HG03103 (cell line): ENCODE results near the gene RGS3.

ENCODE experiments used
- ATAC-seq: cut with Tn5 transposase; IDR thresholded peaks from one replicate; pipeline ENCODE4 v1.9.1; 2021; ENCODE audit warnings: low read depth; ENCODE audit not compliant: unreplicated experiment

The RGS3 gene

GRCh38 chr9:113568571-113569321 is 105.2 kb downstream of the RGS3 start:
- no peak for ATAC-seq

- ATAC-seq, result no peak
Measured at GRCh38 chr9:113569472-113570060, 106.0 kb downstream of the RGS3 start.

GRCh38 chr9:113570106-113570505 is 106.6 kb downstream of the RGS3 start:
- ATAC-seq, result no peak

- ATAC-seq, result no peak
Measured at GRCh38 chr9:113570749-113571711, 107.5 kb downstream of the RGS3 start.

- ATAC-seq, result no peak
Measured at GRCh38 chr9:113572076-113572861, 108.7 kb downstream of the RGS3 start.

GRCh38 chr9:113573046-113573958 is 109.8 kb downstream of the RGS3 start:
- no peak for ATAC-seq

- ATAC-seq, result no peak
Measured at GRCh38 chr9:113573959-113574352, 110.4 kb downstream of the RGS3 start.

- ATAC-seq, result no peak
Measured at GRCh38 chr9:113574441-113575262, 111.1 kb downstream of the RGS3 start.

GRCh38 chr9:113577525-113578261 is 114.2 kb downstream of the RGS3 start:
- no peak for ATAC-seq

GRCh38 chr9:113578279-113578865 is 114.8 kb downstream of the RGS3 start:
- no peak for ATAC-seq

- ATAC-seq, result peak; percentile 47
Measured at GRCh38 chr9:113578882-113579282, 115.4 kb downstream of the RGS3 start.

- ATAC-seq, result peak; percentile 15
Measured at GRCh38 chr9:113579283-113580040, 115.9 kb downstream of the RGS3 start.

GRCh38 chr9:113580041-113580953 is 116.8 kb downstream of the RGS3 start:
- ATAC-seq, result no peak

- ATAC-seq, result no peak
Measured at GRCh38 chr9:113580954-113581311, 117.4 kb downstream of the RGS3 start.

- ATAC-seq, result peak; percentile 76
Measured at GRCh38 chr9:113581865-113582697, 118.6 kb downstream of the RGS3 start.
